ENCODE measurements around the gene DIDO1.
"Not testable (repeated sequence)": the region's sequence is repeated elsewhere in the genome, so short reads cannot be mapped to it uniquely, and the experiment has no call there.

Gene DIDO1

DNA sequence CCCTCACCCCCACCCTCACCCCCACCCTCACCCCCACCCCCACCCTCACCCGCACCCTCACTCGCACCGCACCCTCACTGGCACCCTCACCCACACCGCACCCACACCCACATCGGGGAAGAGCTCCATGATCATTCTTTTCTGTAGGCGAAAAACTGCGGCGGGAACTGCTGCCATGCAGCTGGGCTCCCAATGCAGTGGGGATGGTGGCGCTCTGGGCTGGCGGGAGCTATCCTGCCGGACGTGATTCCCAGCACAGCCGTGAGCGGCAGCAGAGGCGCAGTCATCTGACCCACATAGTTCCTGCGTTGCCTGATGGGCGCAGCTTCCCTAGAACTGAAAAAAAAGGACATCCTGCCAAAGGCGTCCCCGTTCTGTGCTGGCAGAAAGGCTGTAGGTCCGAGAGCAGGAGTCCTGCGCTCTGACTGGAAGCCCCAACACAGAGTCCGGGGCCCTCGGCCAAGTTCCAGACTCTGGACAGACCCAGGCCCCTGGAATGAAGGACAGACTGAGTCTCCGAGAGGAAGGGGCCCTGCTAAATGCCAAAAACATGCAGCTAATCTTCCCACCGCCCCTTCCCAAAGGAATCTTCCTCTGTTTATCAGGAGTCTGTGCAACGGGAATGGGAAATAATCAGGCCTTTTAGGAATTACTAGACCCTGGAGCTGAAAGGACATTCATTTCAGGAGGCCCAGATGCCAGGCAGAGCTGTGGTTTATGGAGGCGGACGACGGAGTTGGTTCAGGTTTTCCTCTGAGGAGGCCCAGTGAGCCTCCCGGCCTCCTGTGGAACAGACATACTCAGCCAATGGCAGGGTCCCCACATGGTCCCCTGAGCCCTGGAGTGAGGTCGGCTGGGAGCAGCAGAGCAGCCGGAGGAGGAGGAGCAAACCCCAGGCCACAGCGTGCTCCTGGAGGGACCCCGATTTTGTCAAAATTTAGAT is 50.6 kb downstream of the DIDO1 start:
- FAIRE-seq, result no peak

DNA sequence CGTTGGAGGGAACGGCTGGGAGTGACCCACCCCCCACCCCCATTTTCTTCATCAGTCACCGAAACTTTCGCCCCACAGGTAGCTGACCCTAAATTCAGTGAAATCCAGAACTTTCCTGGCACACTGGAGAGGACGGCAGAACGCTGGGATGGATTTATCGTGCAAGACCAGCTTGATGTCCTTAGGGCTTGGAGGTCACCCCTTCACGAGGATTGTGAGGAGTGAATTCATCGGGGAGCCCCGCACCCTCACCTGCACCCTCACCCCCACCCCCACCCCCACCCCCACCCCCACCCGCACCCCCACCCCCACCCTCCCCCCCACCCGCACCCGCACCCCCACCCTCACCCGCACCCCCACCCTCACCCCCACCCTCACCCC is 51.4 kb downstream of the DIDO1 start:
- no peak for FAIRE-seq

DNA sequence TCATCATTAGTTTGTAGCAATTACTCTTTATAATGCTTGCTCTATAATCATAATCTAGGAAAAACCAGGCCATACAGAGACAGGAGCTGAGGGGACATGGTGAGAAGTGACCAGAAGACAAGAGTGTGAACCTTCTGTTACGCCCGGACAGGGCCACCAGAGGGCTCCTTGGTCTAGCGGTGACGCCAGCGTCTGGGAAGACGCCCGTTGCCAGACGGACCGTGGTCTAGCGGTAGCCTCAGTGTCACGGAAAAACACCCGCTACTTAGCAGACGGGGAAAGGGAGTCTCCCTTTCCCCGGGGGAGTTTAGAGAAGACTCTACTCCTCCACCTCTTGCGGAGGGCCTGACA is 52.6 kb downstream of the DIDO1 start:
- FAIRE-seq, result not testable (repeated sequence)

DNA sequence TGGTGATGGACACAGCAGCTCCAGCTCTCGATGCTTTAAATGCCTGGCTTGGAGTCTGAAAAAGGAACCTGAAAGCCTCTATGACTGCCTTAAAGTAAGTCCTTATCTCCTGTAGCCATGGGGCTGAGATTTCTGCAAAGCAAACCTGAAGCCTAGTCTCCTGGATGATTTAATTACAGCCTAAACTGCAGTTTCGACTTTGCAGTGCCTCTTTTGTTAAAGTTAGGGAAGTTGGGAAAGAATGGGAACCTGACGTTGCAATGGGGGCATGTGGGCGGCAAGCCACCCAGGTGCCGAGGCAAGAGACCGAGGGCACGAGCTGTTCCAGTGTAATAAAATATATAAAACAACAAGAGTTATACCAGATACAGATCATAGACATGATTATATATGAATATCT is 53.0 kb downstream of the DIDO1 start:
- no peak for FAIRE-seq

DNA sequence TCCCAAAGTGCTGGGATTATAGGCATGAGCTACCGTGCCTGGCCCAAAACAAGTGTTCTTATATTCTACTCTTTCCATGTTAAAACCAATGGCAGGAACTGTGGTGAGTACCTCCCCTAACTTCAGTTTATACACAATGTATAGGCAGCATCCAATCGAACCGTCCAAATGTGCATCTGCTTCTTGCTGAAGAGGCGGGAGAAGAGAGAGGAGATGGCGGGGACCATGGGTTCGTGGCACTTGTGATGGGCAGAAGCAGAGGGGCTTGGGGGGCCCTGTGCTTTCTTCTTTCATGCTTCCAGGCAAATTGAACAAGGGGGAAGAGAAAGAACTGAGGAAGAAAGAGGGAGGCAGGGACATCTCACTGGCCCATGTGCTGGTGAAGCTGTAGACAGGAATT is 53.4 kb downstream of the DIDO1 start:
- no peak for FAIRE-seq

DNA sequence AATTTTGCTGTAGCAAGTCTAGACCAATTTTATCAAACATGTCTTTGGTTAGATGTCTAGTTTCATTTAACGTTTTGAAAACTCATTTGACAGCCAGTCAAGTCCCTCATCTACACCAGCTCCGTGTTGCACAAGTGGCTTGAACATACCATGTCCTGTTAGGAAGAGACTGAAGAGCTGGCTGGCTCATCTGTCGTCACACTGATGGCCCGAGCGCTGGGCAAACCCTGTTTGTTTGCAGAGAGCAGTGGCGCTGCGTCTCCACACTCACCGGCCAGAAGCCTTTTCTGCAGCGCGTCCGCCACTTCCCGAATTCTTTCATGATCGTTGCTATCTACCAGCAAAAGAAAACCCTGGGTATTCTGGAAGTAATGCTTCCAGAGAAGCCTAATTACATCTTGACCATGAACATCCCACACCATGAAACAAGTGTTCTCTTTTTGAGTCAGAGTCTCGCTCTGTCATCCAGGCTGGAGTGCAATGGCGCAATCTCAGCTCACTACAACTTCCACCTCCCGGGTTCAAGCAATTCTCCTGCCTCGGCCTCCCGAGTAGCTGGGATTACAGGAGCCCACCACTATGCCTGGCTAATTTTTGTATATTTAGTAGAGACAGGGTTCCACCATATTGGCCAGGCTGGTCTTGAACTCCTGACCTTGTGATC is 54.0 kb downstream of the DIDO1 start:
- FAIRE-seq, result no peak

DNA sequence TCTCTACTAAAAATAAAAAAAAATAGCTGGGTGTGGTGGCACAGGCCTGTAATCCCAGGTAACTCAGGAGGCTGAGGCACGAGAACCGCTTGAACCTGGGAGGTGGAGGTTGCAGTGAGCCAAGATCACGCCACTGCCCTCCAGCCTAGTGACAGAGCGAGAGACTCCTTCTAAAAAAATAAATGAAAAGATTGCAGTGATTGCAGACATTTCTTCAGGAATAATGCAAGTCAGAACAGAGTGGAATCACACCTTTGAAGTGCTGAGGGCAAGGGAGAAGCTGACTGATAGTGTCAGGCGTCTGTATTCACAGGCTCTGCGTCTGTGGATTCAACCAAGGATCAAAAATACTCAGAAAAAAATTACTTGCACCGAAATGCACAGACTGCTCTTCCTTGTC is 62.1 kb downstream of the DIDO1 start:
- no peak for FAIRE-seq

DNA sequence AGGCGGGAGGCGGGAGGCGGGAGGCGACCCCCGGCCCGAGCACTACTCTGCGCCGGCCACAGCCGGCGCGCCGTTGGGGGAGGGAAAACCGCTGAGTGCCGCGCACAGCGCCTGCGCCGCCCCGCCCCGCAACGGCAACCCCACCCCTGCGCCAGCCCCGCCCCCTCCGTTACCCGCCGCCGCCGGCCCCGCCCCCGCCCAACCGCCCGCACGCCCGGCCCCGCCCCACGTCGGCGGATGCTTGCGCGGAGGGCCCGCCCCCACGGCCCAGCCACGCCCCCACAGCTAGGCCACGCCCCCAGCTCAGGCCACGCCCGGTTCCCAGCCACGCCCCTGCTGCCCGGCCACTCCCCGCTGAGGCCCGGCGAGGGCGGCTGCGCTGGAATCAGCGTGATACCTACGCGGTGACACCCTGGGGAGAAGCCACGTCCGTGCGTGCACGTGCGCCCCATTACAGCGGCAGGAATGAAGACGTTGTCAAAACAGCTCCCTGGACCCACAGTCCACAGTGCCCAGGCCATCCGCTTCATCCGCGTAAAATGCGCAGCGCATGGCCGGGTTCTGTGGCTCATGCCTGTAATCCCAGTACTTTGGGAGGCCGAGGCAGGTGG is 64.5 kb downstream of the DIDO1 start, which contains the start of gene TCFL5:
TSS of gene TCFL5 (minus strand) at position 97 of the 611 bp plus-strand sequence. CDS start 152 bp downstream, outside the sequence.
- no peak for FAIRE-seq

DNA sequence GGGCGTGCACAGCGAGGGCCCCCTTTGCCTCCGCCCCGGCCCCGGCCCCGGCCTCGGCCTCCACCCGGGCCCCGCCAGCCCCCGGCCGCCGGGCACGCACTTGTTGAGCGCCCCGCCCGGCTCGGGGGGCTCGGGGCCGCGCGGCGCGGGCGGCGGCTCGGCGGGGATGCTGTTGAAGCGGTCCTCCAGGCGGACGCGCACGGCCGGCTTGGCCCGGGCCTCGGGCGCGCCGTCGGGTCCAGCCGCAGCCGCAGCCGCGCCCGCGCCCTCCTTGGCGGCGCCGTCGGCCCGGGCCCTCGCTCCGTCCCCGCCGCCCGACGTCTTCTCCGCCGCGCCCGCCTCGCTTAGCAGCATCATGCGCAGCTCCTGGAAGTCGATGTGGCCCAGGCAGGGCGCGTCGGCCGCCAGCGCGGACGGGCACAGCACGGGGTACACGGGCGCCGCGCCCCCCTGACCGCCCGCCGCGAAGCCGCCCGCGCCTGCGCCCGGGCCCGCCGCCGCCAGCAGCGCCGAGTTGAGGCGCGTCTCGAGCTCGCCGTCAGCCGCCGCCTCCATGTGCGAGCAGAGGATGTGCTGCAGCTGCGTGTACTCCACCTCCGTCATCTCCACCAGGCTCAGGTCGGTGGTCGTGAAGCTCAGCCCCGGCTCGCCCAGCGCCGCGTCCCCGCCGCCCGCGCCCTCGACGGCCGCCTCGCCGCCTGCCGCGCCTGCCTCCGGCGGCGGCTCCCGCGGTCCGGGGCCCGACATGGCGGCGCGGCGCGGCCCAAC is 65.2 kb downstream of the DIDO1 start:
- FAIRE-seq, result no peak

DNA sequence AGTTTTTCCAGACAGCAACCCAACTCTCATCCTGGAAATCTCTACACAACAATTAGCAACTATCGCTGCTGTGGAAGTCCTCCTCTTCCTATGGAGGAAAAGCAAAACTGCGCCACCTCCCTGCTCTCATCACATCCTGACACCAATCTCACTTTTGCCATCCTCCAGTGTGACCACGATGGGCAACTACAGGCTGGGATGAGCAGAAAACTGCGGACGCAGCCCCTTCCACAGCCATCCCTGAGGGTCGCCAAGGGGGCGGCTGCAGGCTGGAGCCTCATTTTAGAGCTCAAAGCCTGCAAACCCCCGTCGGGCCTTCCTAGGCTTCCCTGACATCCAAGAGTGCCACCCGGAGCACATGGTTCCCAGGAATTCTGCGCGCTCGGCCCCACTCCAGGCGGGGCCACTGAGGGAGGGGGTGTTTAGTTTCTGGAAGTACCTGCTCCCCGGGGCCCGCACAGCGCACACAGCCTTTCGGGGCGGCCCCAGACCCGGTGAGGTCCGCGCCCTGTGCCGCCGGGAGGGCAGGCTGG is 65.8 kb downstream of the DIDO1 start:
- no peak for FAIRE-seq

DNA sequence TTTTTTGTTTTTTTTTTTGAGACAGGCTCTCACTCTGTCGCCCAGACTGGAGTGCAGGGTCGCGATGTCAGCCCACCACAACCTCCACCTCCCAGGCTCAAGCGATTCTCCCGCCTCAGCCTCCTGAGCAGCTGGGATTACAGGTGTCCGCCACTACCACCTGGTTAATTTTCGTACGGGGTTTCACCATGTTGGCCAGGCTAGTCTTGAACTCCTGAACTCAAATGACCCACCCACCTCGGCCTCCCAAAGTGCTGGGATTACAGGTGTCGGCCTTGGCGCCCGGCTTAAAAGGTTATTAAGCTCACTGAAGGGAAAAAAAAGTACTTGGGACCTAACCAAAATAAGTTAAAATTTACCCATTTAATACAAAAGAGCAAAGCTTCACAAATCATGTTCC is 66.6 kb downstream of the DIDO1 start:
- no peak for FAIRE-seq

DNA sequence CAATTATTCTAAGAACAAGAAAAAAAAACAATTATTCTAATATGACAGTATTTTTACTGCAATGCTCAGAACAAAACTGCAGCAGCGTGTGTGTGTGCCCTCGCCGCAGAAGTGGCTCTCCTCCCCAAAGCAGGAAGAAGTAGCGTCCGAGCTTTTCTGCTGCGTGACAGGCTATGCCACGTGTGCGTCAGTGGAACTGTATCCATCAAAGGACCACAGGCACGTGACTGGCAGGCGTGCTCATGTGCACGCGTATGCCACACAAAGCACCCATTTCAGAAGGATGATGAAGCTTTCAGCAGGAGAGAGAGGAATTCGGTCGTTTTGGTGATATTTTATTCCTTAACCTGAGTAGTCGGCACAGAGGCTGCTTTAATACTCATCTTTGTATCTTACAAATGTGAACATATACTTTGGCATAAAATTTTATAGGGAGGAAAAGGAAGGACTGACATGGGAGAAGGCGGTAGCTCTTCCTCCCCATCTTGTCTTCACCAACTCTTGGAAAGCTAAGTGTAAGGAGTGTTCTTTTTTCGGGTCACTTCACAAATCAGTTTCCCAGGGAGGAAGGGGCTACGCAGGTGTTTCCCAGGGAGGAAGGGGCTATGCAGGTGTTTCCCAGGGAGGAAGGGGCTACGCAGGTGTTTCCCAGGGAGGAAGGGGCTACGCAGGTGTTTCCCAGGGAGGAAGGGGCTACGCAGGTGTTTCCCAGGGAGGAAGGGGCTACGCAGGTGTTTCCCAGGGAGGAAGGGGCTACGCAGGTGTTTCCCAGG is 68.1 kb downstream of the DIDO1 start:
- FAIRE-seq, result no peak

DNA sequence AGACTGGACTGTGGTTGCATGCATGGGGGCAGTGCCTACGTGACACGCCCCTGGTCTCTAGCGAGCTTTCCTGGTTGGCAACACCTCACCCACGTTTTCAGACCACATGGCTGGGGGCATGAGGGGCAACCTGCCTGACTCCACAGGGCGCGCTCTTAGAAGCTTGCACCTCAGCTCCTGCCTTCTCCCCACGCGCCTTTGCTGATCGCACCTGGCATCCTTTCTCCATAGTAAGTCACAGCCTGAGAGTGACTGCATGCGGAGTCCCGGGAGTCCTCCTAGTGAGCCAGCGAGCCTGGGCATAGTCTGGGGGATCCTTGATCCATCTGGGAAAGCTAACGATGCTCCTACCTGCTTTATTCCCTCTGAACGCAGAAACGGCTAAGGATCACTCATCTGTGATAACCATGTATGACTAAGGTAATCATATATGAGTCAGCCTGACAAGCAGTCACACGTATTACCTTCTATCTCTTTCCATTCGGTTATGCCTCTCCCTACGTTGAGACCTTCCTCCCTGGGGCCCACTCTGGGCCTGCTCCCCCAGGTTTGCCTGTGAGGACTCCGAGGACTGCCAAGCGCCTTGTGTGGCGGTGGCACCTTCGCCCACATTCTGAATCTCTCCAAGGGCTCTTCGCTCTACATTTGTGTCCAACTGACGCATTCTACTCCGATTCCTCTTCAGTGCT is 69.2 kb downstream of the DIDO1 start:
- FAIRE-seq, result no peak

DNA sequence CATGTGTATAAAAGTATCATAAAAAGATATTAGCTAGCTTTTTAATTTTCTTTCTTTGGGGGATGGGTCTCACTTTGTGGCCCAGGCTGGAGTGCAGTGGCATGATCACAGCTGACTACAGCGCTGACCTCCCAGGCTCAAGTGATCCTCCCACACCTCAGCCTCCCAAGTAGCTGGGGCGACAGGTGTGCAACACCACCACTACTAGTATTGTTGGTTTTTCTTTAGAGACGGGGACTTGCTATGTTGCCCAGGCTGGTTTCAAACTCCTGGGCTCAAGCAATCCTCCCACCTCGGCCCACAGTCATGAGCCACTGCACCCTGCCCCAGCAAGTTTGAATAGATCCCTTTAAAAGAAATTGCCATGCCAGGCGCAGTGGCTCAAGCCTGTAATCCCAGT is 71.2 kb downstream of the DIDO1 start:
- no peak for FAIRE-seq

DNA sequence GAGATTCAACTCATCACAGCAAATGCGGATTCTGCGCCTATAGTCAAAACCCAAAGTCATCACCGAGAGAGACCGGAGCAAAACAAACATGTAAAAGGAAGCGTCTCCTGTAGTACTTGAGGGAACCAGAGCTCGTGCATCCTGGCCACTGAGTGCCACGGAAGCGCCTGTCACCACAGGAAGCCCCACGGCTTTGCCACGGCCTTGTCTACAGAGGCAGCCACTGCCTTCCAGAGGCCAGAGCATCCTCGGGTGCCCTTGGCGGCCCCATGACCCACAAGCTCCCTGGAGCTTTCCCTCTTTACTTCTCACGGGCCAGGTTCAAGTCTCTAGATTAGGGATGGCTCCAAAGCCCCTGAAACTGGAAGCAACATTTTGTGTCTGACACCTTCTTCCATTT is 72.2 kb downstream of the DIDO1 start:
- no peak for FAIRE-seq

DNA sequence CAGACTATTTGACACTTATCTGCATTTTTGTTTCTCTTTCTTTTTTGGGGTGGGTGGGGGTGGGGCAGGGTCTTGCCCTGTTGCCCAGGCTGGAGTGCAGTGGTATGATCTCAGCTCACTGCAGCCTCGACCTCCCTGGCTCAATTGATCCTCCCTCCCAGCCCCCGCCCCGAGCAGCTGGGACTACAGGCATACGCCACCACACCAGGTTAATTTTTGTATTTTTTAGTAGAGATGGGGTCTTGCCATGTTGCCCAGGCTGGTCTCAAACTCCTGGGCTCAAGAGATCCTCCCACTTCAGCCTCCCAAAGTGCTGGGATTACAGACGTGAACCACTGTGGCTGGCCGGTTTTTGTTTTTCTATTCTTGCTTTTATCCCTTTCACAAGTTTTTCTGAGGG is 73.0 kb downstream of the DIDO1 start:
- FAIRE-seq, result not testable (repeated sequence)

DNA sequence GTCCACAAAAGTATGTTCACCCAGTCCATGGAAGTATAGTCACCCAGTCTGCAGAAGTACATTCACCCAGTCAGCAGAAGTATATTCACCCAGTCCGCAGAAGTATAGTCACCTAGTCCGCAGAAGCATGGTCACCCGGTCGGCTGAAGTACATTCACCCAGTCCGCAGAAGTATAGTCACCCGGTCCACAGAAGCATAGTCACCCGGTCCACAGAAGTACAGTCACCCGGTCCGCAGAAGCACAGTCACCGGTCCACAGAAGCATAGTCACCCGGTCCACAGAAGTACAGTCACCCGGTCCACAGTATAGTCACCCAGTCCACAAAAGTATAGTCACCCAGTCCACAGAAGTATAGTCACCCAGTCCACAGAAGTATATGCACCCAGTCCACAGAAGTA is 73.5 kb downstream of the DIDO1 start:
- no peak for FAIRE-seq

DNA sequence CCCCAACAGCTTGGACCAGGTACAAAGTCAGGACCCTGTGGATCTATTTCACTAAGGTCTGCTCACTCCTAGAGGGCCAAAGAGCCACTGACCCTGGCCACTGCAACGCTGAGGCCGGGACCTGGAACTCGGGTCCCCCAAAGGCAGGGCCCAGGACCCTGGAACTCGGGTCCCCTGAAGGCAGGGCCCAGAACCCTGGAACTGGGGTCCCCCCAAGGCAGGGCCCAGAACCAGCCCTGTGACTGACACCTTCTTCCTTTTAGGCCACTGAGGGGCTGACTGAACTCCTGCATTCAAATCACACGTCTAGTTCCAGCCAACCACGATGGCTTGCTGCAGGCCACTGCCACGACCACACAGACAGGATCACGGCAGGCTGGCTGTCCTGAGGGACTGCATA is 74.1 kb downstream of the DIDO1 start:
- no peak for FAIRE-seq

DNA sequence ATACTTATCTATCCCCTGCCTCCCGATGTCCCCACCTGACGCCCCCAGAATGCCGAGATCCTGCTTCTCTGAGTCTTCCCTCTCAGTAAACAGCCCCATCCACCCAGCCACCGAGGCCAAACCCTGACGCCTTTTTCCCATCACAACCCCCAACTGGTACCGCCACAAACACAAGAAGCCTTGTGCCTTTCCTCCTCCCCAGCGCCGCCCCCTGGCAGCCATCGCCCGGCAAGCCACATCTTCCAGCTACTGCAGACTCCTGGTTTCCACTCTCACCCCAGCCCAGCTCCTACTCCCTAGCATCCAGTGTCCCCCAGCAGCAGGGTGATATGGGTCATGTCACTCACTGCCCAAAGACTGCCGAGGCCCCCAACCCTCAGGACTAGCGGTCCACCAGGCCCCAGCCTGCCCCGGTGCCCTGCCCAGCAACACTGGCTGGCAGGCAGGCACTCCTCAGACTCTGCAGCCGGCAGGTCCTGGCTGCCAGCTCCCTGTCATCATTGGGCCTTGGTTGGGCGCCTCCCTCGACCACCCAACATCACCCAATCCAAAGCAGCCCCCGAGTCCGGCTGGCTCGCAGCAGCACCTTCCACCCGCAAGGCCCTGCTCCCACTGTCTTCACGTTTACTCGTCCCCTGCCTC is 75.9 kb downstream of the DIDO1 start:
- no peak for FAIRE-seq

DNA sequence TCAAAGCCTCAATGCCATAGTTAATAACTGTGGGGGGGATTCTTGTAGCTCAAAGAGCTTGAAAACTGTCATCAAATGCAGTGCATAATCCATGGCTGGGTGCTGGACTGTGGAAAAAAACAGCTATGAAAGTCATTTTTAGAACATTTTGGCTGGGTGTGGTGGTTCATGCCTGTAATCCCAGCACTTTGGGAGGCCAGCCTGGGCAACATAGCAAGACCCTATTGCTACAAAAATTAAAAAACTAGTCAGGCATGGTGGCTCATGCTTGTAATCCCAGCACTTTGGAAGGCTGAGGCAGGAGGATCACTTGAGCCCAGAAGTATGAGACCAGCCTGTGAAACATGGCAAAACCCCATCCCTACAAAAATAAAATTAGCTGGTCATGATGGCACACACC is 76.9 kb downstream of the DIDO1 start:
- no peak for FAIRE-seq

DNA sequence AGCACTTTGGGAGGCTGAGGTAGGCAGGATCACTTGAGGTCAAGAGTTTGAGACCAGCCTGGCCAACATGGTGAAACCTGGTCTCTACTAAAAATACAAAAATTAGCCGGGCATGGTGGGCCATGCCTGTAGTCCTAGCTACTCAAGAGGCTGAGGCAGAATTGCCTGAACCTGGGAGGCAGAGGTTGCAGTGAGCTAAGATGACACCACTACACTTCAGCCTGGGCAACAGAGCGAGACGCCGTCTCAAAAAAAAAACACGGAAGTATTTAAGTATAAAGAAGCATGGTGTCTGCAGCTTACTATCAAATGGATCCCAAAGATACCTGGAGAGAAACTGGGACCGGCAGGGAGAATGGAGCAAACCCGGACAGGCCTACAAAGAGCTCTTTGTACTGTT is 77.4 kb downstream of the DIDO1 start:
- FAIRE-seq, result not testable (repeated sequence)
